HS-5 (cell line): ENCODE measurements around the gene BHLHE40.

Experiments
- DNase-seq: peaks from one replicate; pipeline ENCODE4 v3.0.0-alpha.2; 2012; ENCODE audit warnings: low read depth

Gene BHLHE40

DNA sequence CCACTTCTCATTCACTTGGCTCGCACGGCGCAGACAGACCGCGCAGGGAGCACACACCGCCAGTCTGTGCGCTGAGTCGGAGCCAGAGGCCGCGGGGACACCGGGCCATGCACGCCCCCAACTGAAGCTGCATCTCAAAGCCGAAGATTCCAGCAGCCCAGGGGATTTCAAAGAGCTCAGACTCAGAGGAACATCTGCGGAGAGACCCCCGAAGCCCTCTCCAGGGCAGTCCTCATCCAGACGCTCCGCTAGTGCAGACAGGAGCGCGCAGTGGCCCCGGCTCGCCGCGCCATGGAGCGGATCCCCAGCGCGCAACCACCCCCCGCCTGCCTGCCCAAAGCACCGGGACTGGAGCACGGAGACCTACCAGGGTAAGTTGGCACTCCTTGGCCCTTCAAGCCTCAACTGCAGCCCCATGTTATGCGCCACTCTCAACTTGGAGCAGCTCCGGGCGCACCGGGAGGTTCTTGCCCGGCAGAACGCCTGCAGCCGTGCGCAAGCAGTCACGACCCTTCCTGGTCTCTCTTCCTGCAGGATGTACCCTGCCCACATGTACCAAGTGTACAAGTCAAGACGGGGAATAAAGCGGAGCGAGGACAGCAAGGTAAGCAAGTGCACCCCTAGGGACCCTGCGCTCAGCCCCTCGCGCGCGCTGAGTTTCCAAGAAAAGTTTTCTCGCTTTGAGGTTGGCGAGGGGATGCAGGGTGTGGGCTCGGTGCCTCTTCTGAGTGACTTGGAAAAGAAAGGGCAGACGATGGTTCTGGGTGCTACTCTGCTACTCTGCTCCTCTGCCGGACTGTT is at the start of gene BHLHE40:
BHLHE40 (plus strand) TSS at position 10 of the 801 bp plus-strand sequence; CDS start at position 292, 282 bp downstream.
- DNase-seq = no peak

GRCh38 chr3:4930501-4930900 is 48.7 kb upstream of the BHLHE40 start:
- no peak for DNase-seq

DNA sequence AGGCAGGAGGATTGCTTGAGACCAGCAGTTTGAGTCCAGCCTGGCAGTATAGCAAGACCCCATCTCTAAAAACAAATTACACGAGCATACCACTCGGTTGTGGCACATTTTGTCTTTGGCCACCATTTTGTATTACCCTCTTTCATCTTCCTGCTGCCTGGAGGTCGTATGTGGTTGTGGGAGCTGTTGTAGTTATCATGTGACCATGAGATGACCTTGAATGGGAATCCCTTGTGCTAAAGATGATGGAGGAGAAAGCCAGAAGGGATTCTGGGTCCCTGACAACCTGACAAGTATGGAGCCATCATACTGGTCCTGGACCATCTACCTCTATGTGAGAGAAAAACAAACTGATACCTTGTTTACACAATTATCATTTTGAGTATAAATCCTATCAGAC is 45.2 kb upstream of the BHLHE40 start:
- DNase-seq = no peak

GRCh38 chr3:4935347-4935746 is 43.9 kb upstream of the BHLHE40 start:
- no peak for DNase-seq

- no peak for DNase-seq
These were observed 42.1 kb upstream of the BHLHE40 start for GRCh38 chr3:4936982-4937614.

GRCh38 chr3:4938281-4938982 is 40.8 kb upstream of the BHLHE40 start:
- DNase-seq = peak; percentile 31

DNA sequence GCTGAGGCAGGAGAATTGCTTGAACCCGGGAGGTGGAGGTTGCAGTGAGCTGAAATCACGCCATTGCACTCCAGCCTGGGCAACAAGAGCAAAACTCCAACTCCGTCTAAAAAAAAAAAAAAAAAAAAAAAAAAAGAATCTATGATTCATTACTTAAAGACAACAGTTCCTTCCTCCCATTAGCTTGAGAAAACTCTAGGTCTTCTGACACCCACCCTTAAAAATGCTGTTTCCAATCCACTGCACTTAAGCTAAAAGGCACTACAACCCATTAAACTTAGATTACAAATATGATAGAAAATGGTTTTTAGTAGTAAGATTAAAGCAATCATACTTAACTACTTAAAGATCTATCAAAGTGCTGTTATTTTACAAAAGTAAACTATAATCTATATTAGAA is 40.0 kb upstream of the BHLHE40 start:
- no peak for DNase-seq

DNA sequence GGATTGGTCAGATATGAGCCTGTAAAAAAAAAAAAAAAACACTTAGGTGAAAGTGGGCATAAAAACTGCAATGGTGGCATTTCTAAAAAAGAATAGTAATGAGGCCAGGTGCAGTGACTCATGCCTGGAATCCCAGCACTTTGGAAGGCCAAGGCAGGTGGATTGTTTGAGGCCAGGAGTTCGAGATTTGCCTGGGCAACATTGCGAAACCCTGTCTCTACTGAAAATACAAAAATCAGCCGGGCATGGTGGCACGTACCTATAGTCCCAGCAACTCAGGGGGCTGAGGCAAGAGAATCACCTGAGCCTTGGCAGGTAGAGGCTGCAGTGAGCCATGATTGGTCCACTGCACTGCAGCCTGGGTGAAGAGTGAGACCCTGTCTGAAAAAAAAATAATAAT is 38.3 kb upstream of the BHLHE40 start:
- DNase-seq = no peak

DNA sequence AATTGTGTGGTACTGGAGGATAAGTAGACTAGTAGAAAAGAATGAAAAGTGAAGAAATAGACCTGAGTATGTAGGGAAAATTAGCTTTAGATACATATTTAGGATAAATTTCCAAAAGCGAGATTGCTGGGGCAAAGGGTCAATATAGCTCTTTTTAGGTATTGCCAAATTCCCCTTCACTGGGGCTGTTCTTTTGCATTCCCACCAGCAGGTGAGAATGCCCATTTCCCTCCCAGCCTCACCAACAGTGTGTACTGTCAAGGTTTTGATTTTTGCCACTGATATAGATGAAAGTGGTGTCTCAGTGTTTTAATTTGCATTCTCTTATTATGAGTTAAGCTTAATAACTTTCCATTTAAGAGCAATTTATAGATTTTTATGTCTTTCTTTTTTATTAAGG is 35.7 kb upstream of the BHLHE40 start:
- no peak for DNase-seq

- no peak for DNase-seq
These were observed 33.9 kb upstream of the BHLHE40 start for GRCh38 chr3:4945324-4945723.

- DNase-seq = no peak
These were observed 32.2 kb upstream of the BHLHE40 start for GRCh38 chr3:4947028-4947427.

DNA sequence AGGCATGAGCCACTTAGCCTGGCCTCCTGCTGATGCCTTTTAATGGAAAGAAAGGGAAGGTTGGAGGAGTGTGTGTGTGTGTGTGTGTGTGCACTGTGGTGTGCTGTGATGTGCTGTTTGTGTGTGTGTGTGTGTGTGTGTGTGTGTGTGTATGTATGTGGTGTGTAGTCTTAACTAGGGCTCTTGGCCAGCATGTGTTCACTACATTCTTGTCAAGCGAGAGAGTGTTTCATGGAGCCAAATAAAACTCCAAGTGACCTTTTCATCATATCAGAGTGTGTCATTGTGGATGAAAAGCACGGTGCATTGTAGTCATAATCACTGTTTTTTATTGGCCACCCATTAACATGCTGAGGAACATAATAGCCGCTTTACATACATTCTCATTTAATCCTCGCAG is 30.8 kb upstream of the BHLHE40 start:
- DNase-seq = no peak

DNA sequence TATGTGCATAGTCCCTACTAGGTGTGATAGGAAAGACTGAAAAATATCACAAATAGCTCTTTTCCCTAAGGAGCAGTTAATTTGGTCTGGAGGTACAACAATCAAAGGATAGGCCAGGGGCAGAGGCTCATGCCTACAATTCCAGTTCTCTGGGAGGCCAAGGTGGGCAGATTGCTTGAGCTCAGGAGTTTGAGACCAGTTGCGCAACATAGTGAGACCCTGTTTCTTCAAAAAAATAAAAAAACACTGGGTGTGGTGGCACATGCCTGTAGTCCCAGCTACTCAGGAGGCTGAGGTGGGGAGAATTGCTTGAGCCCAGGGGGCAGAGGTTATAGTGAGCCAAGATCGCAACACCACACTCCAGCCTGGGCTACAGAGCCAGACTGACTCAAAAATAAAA is 30.2 kb upstream of the BHLHE40 start:
- no peak for DNase-seq

- no peak for DNase-seq
These were observed 29.6 kb upstream of the BHLHE40 start for GRCh38 chr3:4949659-4950058.

DNA sequence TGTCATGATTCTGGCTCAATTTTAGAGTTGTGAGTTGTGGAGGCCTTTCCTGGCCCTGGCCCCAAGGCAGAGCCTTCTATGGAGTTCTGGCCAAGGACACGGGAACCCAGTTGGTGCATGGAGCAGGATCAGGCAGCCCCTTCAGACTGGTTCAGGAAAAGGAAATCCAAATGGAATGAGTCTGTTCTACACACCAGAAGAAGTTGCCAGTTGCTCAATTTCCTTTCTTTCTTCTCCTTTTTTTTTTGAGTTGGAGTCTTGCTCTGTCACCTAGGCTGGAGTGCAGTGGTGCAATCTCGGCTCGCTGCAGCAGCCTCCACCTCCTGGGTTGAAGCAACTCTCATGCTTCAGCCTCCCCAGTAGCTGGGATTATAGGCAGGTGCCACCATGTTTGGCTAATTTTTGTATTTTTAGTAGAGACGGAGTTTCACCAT is 28.9 kb upstream of the BHLHE40 start:
- DNase-seq = no peak

- no peak for DNase-seq
These were observed 28.3 kb upstream of the BHLHE40 start for GRCh38 chr3:4950948-4951347.

- no peak for DNase-seq
These were observed 26.1 kb upstream of the BHLHE40 start for GRCh38 chr3:4953119-4953518.

- no peak for DNase-seq
These were observed 24.8 kb upstream of the BHLHE40 start for GRCh38 chr3:4954256-4955000.

- DNase-seq = no peak
These were observed 23.1 kb upstream of the BHLHE40 start for GRCh38 chr3:4956099-4956498.

DNA sequence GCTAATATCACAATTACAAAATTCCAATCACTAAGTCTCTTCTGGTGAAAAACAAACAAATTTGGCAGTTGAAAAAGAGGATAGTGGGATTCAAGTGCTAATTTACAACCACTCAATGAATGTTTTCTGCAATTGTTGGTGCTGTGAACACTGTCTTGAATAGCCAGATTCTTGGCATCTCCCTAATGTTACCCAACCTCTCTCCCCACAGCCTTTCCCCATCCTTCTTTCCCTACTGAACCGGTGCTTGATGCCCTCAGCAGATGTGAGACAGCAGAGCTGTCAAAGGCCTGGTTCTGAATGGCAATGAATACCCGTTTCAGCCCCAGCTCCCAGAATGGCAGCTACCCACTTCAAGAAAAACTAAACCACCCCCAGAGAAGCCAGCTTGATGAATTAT is 22.5 kb upstream of the BHLHE40 start:
- no peak for DNase-seq

DNA sequence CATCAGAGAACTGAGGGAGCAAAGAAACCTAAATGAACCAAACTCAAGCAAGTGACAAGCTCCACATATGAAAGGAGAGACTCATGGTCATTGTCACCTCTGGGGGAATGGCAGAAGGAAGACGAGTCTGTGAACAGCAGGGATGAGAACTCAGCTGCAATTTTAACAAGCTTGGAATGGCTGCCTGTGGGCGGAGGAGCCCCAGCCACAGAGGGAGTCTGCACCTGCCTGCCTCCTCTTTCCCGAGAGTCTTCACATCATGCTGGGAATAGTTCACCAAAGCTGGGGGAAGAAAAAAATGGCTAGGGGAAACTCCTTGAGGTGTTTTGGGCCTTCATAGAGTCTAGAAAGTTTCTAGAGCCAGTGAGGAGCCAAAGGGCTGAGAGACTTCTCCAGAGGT is 21.3 kb upstream of the BHLHE40 start:
- DNase-seq = no peak

DNA sequence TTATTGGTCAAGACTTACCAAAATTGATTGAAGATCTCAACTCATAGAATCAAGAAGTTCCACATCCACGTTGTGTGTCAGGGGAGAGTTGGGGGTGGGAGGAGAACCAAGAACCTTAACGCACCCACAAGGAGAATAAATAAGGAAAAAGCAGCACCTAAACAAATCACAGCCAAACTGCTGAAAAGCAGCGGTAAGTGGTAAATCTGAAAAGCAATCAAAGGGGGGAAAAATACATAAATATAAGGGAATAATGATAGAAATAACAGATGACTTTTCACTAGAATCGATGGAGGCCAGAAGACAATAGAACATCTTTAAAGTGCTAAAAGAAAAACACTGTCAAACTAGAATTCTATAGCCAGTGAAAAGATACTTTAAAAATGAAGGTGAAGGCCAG is 20.1 kb upstream of the BHLHE40 start:
- no peak for DNase-seq
